Nephron progenitor cell (in vitro differentiated cells): ENCODE data around the gene ERF.
A peak's percentile ranks its signal among the peaks of the same experiment; 100 is the strongest.

Experiments
- DNase-seq: peaks from one replicate; pipeline ENCODE4 v3.0.0; 2021
- H3K27ac Mint-ChIP-seq: 2 replicates; pipeline ENCODE4 v1.8.0; 2021; ENCODE audit warnings: mild to moderate bottlenecking, moderate library complexity, mixed read lengths
- H3K27me3 Mint-ChIP-seq: 2 replicates; pipeline ENCODE4 v1.8.0; 2021; ENCODE audit warnings: mild to moderate bottlenecking, low read depth, mixed read lengths; ENCODE audit not compliant: poor library complexity
- H3K36me3 Mint-ChIP-seq: 2 replicates; pipeline ENCODE4 v1.8.0; 2021; ENCODE audit warnings: low read depth, mixed read lengths
- H3K4me1 Mint-ChIP-seq: 2 replicates; pipeline ENCODE4 v1.8.0; 2021; ENCODE audit warnings: mixed read lengths
- H3K4me3 Mint-ChIP-seq: 2 replicates; pipeline ENCODE4 v1.8.0; 2021; ENCODE audit warnings: mild to moderate bottlenecking, moderate library complexity, mixed read lengths
- H3K9me3 Mint-ChIP-seq: 2 replicates; pipeline ENCODE4 v1.8.0; 2021; ENCODE audit warnings: mild to moderate bottlenecking, moderate library complexity, mixed read lengths
- CTCF ChIP-seq: fragments of 200-600 bp; sonication (generic); IDR thresholded peaks from 2 replicates; pipeline ENCODE4 v1.5.0; 2021; ENCODE audit warnings: antibody characterized with exemption

ERF gene

DNA sequence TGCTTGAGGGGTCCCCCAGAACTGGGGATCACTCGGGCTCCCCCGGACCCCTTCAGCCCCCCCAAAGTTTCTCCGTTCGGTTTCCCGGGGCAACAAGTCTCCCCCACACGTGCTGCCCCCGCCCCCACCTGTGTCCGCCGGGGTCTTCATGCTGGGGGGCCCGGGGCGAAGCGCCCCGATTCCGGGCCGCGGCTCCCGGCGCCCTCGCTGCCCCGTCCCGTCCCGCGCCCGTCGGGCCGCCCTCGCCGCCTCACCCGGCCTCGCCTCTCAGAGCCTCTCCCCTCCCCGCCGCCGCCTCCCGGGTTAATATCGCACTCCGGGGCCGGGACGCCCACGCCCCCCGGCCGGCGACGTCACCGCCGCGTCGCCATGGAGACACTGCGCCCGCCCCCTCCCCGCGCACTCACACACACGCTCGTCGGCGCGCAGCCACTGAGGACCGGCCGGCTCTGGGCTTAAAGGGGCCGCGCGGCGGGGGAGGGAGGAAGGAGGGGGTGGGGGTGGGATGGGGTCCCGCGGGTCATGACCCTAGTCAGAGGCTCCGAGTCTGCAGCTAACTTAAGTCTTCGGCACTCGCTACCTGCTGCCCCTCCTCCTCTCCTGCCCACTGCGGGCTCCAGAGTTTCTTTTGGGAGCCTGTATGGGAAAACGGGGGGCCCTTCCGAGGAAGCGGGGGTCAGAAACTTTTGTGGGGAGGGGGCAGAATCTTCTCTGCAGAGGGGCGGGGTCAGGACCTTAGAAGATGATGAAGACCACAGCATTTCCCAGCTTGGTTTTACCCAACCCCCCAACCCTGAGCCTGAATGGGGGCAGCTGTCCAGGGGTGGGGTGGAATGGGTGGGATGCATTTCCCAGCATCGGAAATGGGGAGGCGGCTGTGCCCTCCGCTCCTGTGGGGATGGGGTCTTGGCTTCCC is at the start of gene ERF:
Gene ERF (minus strand): TSS at position 279 of the 916 bp plus-strand sequence. CDS start 129 bp downstream, at position 150.
- Mint-ChIP-seq H3K4me3 (peak within 1 kb of the TSS; percentile 81), H3K36me3 (peaks cover 5% of the 10 kb centered on the region), H3K9me3 (no peaks in the 10 kb centered on the region), H3K4me1 (peaks cover 43% of the 10 kb centered on the region), H3K27me3 (no peaks in the 10 kb centered on the region), H3K27ac (peak within 1 kb of the TSS; percentile 91)
- peak; percentile 95 for DNase-seq
- TF ChIP-seq CTCF: no peak

GRCh38 chr19:42303876-42304275 is 48.9 kb upstream of the ERF start:
- peaks cover 8% of the 10 kb centered on the region for H3K36me3 Mint-ChIP-seq
- no peak for TF ChIP-seq CTCF
- peaks cover 40% of the 10 kb centered on the region for H3K4me1 Mint-ChIP-seq
- no peak for DNase-seq
- H3K4me3 Mint-ChIP-seq: peak overlapping the region; percentile 93
- peaks cover 3% of the 10 kb centered on the region for H3K27me3 Mint-ChIP-seq
- H3K27ac Mint-ChIP-seq: no peak overlapping the region
- H3K9me3 Mint-ChIP-seq: peaks cover 4% of the 10 kb centered on the region

GRCh38 chr19:42303101-42303464 is 48.2 kb upstream of the ERF start:
- H3K36me3 Mint-ChIP-seq: peaks cover 8% of the 10 kb centered on the region
- peaks cover 40% of the 10 kb centered on the region for H3K4me1 Mint-ChIP-seq
- H3K4me3 Mint-ChIP-seq: peak overlapping the region; percentile 93
- H3K27ac Mint-ChIP-seq: peak overlapping the region; percentile 74
- peaks cover 5% of the 10 kb centered on the region for H3K27me3 Mint-ChIP-seq
- no peak for DNase-seq
- H3K9me3 Mint-ChIP-seq: peaks cover 3% of the 10 kb centered on the region
- TF ChIP-seq CTCF: no peak

GRCh38 chr19:42301646-42302203 is 46.8 kb upstream of the ERF start, which contains the start of gene PRR19:
Gene PRR19, plus strand, starts transcription at chr19:42302132. Its CDS starts 7,453 bp downstream, at chr19:42309585.
- peaks cover 12% of the 10 kb centered on the region for H3K36me3 Mint-ChIP-seq
- peak within 1 kb of the TSS; percentile 74 for H3K27ac Mint-ChIP-seq
- no peaks in the 10 kb centered on the region for H3K9me3 Mint-ChIP-seq
- TF ChIP-seq CTCF: no peak
- peaks cover 36% of the 10 kb centered on the region for H3K4me1 Mint-ChIP-seq
- H3K4me3 Mint-ChIP-seq: peak within 1 kb of the TSS; percentile 93
- peaks cover 5% of the 10 kb centered on the region for H3K27me3 Mint-ChIP-seq
- DNase-seq: no peak

DNA sequence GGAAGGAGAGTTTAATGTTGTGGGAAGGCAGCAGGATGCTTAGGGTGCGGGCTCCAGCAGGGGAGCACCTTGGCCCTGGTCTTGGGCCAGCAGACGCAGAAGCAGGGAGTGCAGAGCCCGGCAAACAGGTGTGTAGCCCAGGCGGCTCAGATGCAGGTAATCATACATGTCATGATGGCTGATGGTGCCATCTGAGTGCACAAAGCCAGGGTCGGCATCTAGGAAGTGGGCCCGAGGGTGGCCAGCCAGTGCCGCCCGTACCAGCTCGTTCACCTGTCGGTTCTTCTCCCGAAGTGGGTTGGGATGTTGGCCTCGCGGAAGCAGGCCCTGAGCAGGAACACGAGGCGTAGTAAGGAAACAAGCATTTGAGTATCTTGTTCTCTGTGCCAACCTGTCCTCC is 42.1 kb upstream of the ERF start:
- no peak overlapping the region for H3K27ac Mint-ChIP-seq
- no peak for DNase-seq
- H3K4me1 Mint-ChIP-seq: peaks cover 25% of the 10 kb centered on the region
- H3K27me3 Mint-ChIP-seq: peaks cover 6% of the 10 kb centered on the region
- H3K4me3 Mint-ChIP-seq: no peak overlapping the region
- TF ChIP-seq CTCF: no peak
- H3K36me3 Mint-ChIP-seq: peaks cover 19% of the 10 kb centered on the region
- no peaks in the 10 kb centered on the region for H3K9me3 Mint-ChIP-seq
